Endothelial cell of umbilical vein (primary cell): ENCODE data around the gene BRPF1. TPM values are rescaled to one million over a fixed set of nuclear protein-coding genes. Genes with fewer than 3 reads are reported as not detected.

Experiments
- BruUV-seq: library from RNA; stranded (reverse); fragments of 400-500 nt; replicated peaks from 2 replicates; lab custom pipeline; 2021; lab: Mats Ljungman, UMichigan
- CTCF ChIA-PET: fragments of 300-600, 350-600 bp; sonication (Branson Sonifier 250); formaldehyde crosslinking; loops from one replicate; lab custom pipeline; 2021; ENCODE audit warnings: antibody characterized with exemption, inconsistent platforms; lab: Charles Lee
- POLR2A ChIA-PET: fragments of 300-600, 350-600 bp; sonication (Branson Sonifier 250); formaldehyde crosslinking; loops from one replicate; lab custom pipeline; 2021; ENCODE audit warnings: antibody characterized with exemption, inconsistent platforms; lab: Charles Lee
- DNase-seq: peaks from one replicate; pipeline ENCODE4 v3.0.0-alpha.2; 2011; ENCODE audit warnings: low read depth, low spot score
- FAIRE-seq: peaks from 2 replicates; lab custom pipeline; 2011; peaks lifted over from hg19 to GRCh38; lab: Jason Lieb, UNC
- H2AFZ ChIP-seq: 2 replicates; pipeline ENCODE4 v1.6.0; 2012; ENCODE audit warnings: low read depth, low read length, control low read depth, inconsistent platforms
- H3K27ac ChIP-seq: 2 replicates; pipeline ENCODE4 v1.5.1; 2011; ENCODE audit warnings: low read depth, mild to moderate bottlenecking, control low read depth, low read length, moderate library complexity; ENCODE audit not compliant: insufficient read depth
- H3K27me3 ChIP-seq, 2 experiments: 2 replicates each; pipeline versions ENCODE4 v1.6.0 to v1.6.1; 2011; ENCODE audit warnings: low read length in 2 of 2, mixed read lengths in 1 of 2; ENCODE audit not compliant: control insufficient read depth in 2 of 2, insufficient read depth in 2 of 2
- H3K36me3 ChIP-seq, 2 experiments: 2 replicates in 1 of 2; 3 replicates in 1 of 2; pipeline ENCODE4 v1.5.1; 2011; ENCODE audit warnings: low read length in 2 of 2, mild to moderate bottlenecking in 1 of 2, moderate library complexity in 1 of 2; ENCODE audit not compliant: control insufficient read depth in 2 of 2, insufficient read depth in 2 of 2; ENCODE audit errors: extremely low read depth in 1 of 2
- H3K4me1 ChIP-seq: 3 replicates; pipeline ENCODE4 v1.5.1; 2011; ENCODE audit warnings: mild to moderate bottlenecking, low read length; ENCODE audit not compliant: control insufficient read depth, insufficient read depth; ENCODE audit errors: extremely low read depth
- H3K4me2 ChIP-seq: 2 replicates; pipeline ENCODE4 v1.6.1; 2011; ENCODE audit warnings: low read length, control low read depth, mixed read lengths; ENCODE audit not compliant: insufficient read depth
- H3K4me3 ChIP-seq, 3 experiments: fragments of 200-600 bp in 1 of 3; sonication (generic), shearing (Covaris generic) in 1 of 3; replicated peaks in 1 of 3; 2 replicates each; pipeline ENCODE4 v1.5.1; 2011 to 2016; ENCODE audit warnings: control low read depth in 3 of 3, low read length in 3 of 3, mild to moderate bottlenecking in 2 of 3, inconsistent platforms in 1 of 3, low read depth in 1 of 3, moderate library complexity in 1 of 3; ENCODE audit not compliant: insufficient read depth in 1 of 3
- H3K79me2 ChIP-seq: 2 replicates; pipeline ENCODE4 v1.6.0; 2012; ENCODE audit warnings: low read length, inconsistent platforms; ENCODE audit not compliant: control insufficient read depth, insufficient read depth
- H3K9ac ChIP-seq: replicated peaks from 2 replicates; pipeline ENCODE3; 2011; ENCODE audit warnings: low read length, control low read depth; ENCODE audit not compliant: insufficient read depth; ENCODE audit errors: extremely low read depth
- H3K9me1 ChIP-seq: replicated peaks from 3 replicates; pipeline ENCODE4 v1.6.0; 2011; ENCODE audit warnings: mild to moderate bottlenecking, low read length; ENCODE audit not compliant: control insufficient read depth, insufficient read depth; ENCODE audit errors: extremely low read depth
- H3K9me3 ChIP-seq: replicated peaks from 2 replicates; pipeline ENCODE4 v1.5.1; 2012; ENCODE audit warnings: low read length, inconsistent platforms; ENCODE audit not compliant: control insufficient read depth, insufficient read depth
- H4K20me1 ChIP-seq: replicated peaks from 2 replicates; pipeline ENCODE3; 2011; ENCODE audit warnings: mild to moderate bottlenecking, low read length; ENCODE audit not compliant: control insufficient read depth, insufficient read depth; ENCODE audit errors: extremely low read depth
- EZH2 ChIP-seq: IDR thresholded peaks from 2 replicates; pipeline ENCODE4 v1.6.1; 2012; ENCODE audit warnings: borderline replicate concordance, low read depth, mild to moderate bottlenecking, moderate library complexity, low read length, inconsistent platforms; ENCODE audit not compliant: severe bottlenecking
- FOS ChIP-seq: IDR thresholded peaks from 2 replicates; pipeline ENCODE4 v1.6.1; 2011; ENCODE audit warnings: mild to moderate bottlenecking, low read length, moderate library complexity, borderline replicate concordance; ENCODE audit not compliant: insufficient read depth
- GATA2 ChIP-seq: IDR thresholded peaks from 2 replicates; pipeline ENCODE4 v1.7.0; 2011; ENCODE audit warnings: low read depth, mild to moderate bottlenecking, moderate library complexity, mixed read lengths, low read length; ENCODE audit not compliant: insufficient read length, insufficient read depth
- JUN ChIP-seq: IDR thresholded peaks from 2 replicates; pipeline ENCODE4 v1.6.1; 2011; ENCODE audit warnings: borderline replicate concordance, low read depth; ENCODE audit not compliant: insufficient read length, insufficient read depth
- MYC ChIP-seq: IDR thresholded peaks from one replicate; pipeline ENCODE4 v1.6.1; 2011; ENCODE audit warnings: mild to moderate bottlenecking, low read depth, low read length
- POLR2A ChIP-seq: IDR thresholded peaks from 2 replicates; pipeline ENCODE4 v1.6.1; 2012; ENCODE audit warnings: low read depth, mild to moderate bottlenecking, control low read depth, low read length
- POLR2AphosphoS5 ChIP-seq: IDR thresholded peaks from 2 replicates; pipeline ENCODE4 v1.6.1; 2012; ENCODE audit warnings: low read depth, mild to moderate bottlenecking, control low read depth, low read length, moderate library complexity; ENCODE audit not compliant: insufficient read depth
- dilution Hi-C: fragments of 300-500 bp; cut with MboI; formaldehyde crosslinking; loops from one replicate; pipeline ENCODE4 v1.15.0; 2019; ENCODE audit warnings: low sequenced_read_pairs; ENCODE audit not compliant: extremely low pct_ligation_motif_present
- intact Hi-C: fragments of 100-400 bp; cut with micrococcal nuclease; formaldehyde crosslinking; loops from one replicate; pipeline ENCODE4 v1.10.0; 2022
- polyA plus RNA-seq, 4 experiments: library from polyadenylated mRNA; depleted of rRNA in 3 of 4; stranded (reverse) in 3 of 4; unstranded in 1 of 4; fragments of >200 nt; gene quantifications; 2 replicates each; pipeline versions ENCODE4 v1.2.1 to v1.2.3, GENCODE V29; 2011 to 2012; ENCODE audit warnings: missing spikeins in 1 of 4
- total RNA-seq: library from RNA; stranded (reverse); gene quantifications from 2 replicates; pipeline ENCODE4 v1.2.3, GENCODE V29; 2021
- TF ChIP-seq, protein P1 (sequence below): IDR thresholded peaks from 2 replicates; pipeline ENCODE4 v1.6.1; 2011; ENCODE audit not compliant: insufficient read depth, insufficient read length
- TF ChIP-seq, protein P2 (sequence below), 2 donors: IDR thresholded peaks; 1 replicate in 1 of 2; 2 replicates in 1 of 2; pipeline ENCODE4 v1.5.1; 2011; ENCODE audit warnings: low read length in 2 of 2, mild to moderate bottlenecking in 2 of 2, moderate library complexity in 2 of 2, control low read depth in 1 of 2, inconsistent platforms in 1 of 2, low read depth in 1 of 2; ENCODE audit not compliant: insufficient read depth in 1 of 2; ENCODE audit errors: extremely low read depth in 1 of 2

Gene BRPF1
- total and polyA plus RNA-seq, 2 donors (not counting 3 experiments of a cell fraction or from before 2014, with no cell fraction given): 12.5 to 26.2 TPM

DNA sequence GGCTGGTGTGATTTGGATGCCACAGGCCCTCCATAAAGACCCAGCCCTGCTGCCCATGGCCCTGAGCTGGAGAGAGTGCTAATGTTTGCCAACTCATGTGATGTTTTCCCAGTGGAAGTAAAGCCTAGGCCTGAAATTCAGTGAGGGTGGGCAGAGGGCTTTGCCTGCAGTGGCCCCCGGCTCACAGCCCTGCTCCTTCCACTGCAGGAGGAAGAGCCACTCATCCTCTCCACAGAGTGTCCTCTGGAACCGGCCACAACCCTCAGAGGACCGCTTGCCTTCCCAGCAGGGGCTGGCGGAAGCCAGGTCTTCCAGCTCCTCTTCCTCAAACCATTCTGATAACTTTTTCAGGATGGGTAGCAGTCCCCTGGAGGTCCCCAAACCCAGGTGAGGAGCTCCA lies 41.8 kb upstream of the BRPF1 start:
- H3K27ac ChIP-seq: no peak overlapping the region
- dilution Hi-C loops: no loop called here
- H3K4me1 ChIP-seq: no peaks in the 10 kb centered on the region
- H4K20me1 ChIP-seq: no peaks in the 10 kb centered on the region
- intact Hi-C loops: no loop called here
- FAIRE-seq (no peak), DNase-seq (no peak)
- H3K9me3 ChIP-seq: no peaks in the 10 kb centered on the region
- H3K27me3 ChIP-seq: no peaks in the 10 kb centered on the region
- ChIA-PET POLR2A (interaction anchor here (0.6 kb wide), 1 partner anchor 73 kb away, joined by 3 read pairs; no protein-coding TSS in a partner anchor), CTCF (no interaction called here)
- H3K9me1 ChIP-seq: no peaks in the 10 kb centered on the region
- H3K79me2 ChIP-seq: no peaks in the 10 kb centered on the region
- H3K4me3 ChIP-seq: no peak overlapping the region
- no peak overlapping the region for H2AFZ ChIP-seq
- H3K9ac ChIP-seq: no peak overlapping the region
- peaks cover 2 to 63% of the 10 kb centered on the region in 2 experiments for H3K36me3 ChIP-seq
- TF ChIP-seq, protein P1, sequence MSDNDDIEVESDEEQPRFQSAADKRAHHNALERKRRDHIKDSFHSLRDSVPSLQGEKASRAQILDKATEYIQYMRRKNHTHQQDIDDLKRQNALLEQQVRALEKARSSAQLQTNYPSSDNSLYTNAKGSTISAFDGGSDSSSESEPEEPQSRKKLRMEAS: no peak
- no peak for TF ChIP-seq GATA2
- no peak for TF ChIP-seq POLR2AphosphoS5
- no peak for TF ChIP-seq JUN
- no peak for TF ChIP-seq MYC
- TF ChIP-seq, protein P2, sequence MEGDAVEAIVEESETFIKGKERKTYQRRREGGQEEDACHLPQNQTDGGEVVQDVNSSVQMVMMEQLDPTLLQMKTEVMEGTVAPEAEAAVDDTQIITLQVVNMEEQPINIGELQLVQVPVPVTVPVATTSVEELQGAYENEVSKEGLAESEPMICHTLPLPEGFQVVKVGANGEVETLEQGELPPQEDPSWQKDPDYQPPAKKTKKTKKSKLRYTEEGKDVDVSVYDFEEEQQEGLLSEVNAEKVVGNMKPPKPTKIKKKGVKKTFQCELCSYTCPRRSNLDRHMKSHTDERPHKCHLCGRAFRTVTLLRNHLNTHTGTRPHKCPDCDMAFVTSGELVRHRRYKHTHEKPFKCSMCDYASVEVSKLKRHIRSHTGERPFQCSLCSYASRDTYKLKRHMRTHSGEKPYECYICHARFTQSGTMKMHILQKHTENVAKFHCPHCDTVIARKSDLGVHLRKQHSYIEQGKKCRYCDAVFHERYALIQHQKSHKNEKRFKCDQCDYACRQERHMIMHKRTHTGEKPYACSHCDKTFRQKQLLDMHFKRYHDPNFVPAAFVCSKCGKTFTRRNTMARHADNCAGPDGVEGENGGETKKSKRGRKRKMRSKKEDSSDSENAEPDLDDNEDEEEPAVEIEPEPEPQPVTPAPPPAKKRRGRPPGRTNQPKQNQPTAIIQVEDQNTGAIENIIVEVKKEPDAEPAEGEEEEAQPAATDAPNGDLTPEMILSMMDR (IDR thresholded peaks at IDR 0.05; ENCODE audit: extremely low read depth in 1 of 2, insufficient read depth in 1 of 2, low read depth in 1 of 2, low read length in 2 of 2): no peak
- no peak for TF ChIP-seq EZH2
- no peak for TF ChIP-seq FOS
- no peak for TF ChIP-seq POLR2A
- no TSS peak for BruUV-seq
- H3K4me2 ChIP-seq: no peak overlapping the region
